Heart right ventricle (tissue), 16 donors: Measurements from ENCODE around the gene KLHDC7B. TPM values are rescaled to one million over a fixed set of nuclear protein-coding genes. Genes with fewer than 3 reads are reported as not detected.

Source experiments
- ATAC-seq, 8 donors: fragments of 200-7000 bp; cut with Tn5 transposase; one replicate each; pipeline ENCODE4 v1.9.1; 2020; ENCODE audit warnings: mild to moderate bottlenecking in 8 of 8, moderate library complexity in 8 of 8, moderate number of reproducible peaks in 1 of 8
- DNase-seq, 2 donors: peaks; one replicate each; pipeline ENCODE4 v3.0.0-alpha.2; 2020
- H3K27ac ChIP-seq, 10 donors: fragments of 200-600 bp; sonication (generic) in 2 of 10; one replicate each; pipeline versions ENCODE4 v1.5.0 to v1.8.0; 2020 to 2022; ENCODE audit warnings: mild to moderate bottlenecking in 3 of 10
- H3K27me3 ChIP-seq, 7 donors: fragments of 200-600 bp; one replicate each; pipeline ENCODE4 v1.8.0; 2021 to 2022; ENCODE audit warnings: mild to moderate bottlenecking in 2 of 7
- H3K36me3 ChIP-seq, 9 donors: fragments of 200-600 bp; sonication (generic) in 1 of 9; one replicate each; pipeline versions ENCODE4 v1.5.0 to v1.8.0; 2020 to 2022; ENCODE audit warnings: mild to moderate bottlenecking in 2 of 9
- H3K4me1 ChIP-seq, 9 donors: fragments of 200-600 bp; sonication (generic) in 1 of 9; one replicate each; pipeline versions ENCODE4 v1.5.0 to v1.8.0; 2020 to 2022; ENCODE audit warnings: mild to moderate bottlenecking in 4 of 9
- H3K4me3 ChIP-seq, 10 donors: fragments of 200-600 bp; sonication (generic) in 2 of 10; one replicate each; pipeline versions ENCODE4 v1.5.0 to v1.8.0; 2020 to 2022; ENCODE audit warnings: mild to moderate bottlenecking in 7 of 10, moderate library complexity in 2 of 10
- H3K9me3 ChIP-seq, 11 donors: fragments of 200-600 bp in 10 of 11; sonication (generic) in 2 of 11; one replicate each; pipeline versions ENCODE4 v1.5.0 to v1.8.0; 2013 to 2022; ENCODE audit warnings: mild to moderate bottlenecking in 2 of 11, control low read depth in 1 of 11, moderate library complexity in 1 of 11
- CTCF ChIP-seq, 9 donors: fragments of 200-600 bp; sonication (generic) in 2 of 9; IDR thresholded peaks; one replicate each; pipeline versions ENCODE4 v1.5.0 to v1.8.0; 2021 to 2022; ENCODE audit warnings: antibody characterized with exemption in 9 of 9, mild to moderate bottlenecking in 5 of 9, moderate library complexity in 1 of 9
- WGBS, 2 donors: extraction: QIAGEN DNeasy Blood & Tissue Kit; methylation state at CpG; one replicate each; pipeline ENCODE4 v1.1.7; 2013; ENCODE audit warnings: inconsistent platforms in 1 of 2; 5-methylcytosine and 5-hydroxymethylcytosine counted together
- intact Hi-C, 10 donors: fragments of 100-400 bp; cut with DNase I; formaldehyde crosslinking; loops; one replicate each; pipeline versions ENCODE4 v1.11.1 to v1.14.2; 2022
- polyA plus RNA-seq, 2 donors: library from polyadenylated mRNA; stranded (reverse); fragments of 200-250 nt; gene quantifications; one replicate each; pipeline ENCODE4 v1.2.3, GENCODE V29; 2013
- total RNA-seq, 10 donors: library from RNA; stranded (reverse); fragmentation: NEBNext Ultra II Directional in 3 of 10; extraction: Animal tissue kit (Norgen Biotek cat#: 25700) in 3 of 10; gene quantifications; one replicate each; pipeline versions ENCODE4 v1.2.1 to v1.2.4, GENCODE V29; 2021 to 2023
- donor health status: Arrhythmogenic right ventricular cardiomyopathy.
- donor health status: ischemic (EF 13 %, LVEDD 7.1; RV severe dilation, severe dysfunction).
- donor health status: healthy with polysubstance abuse.
- donor health status: DM: no; HTN: yes; CAD: no.
- donor health status: DM: no; HTN: no; CAD: no.
- donor health status: ischemic (EF 25% LVEDD 6.9; RV normal size, moderate dysfunction).
- donor health status: ischemic (EF 25% LVEDD 5.7; RV mildly dilated, moderate dysfunction).
- donor health status: healthy.
- donor health status: DM: yes; HTN: yes; CAD: no.
- donor health status: Ischemic cardiomyopathy.
- donor health status: ischemic (EF 35%, LVEDD 5.7; RV mildly dilated, moderate dysfunction).
- donor health status: nonischemic (EF 11% LVEDD 7.7; RV severe dilation, severe dysfunction).
- donor health status: DM: yes; HTN: yes; CAD: no.
- donor health status: PGD.
- donor health status: ischemic (EF 29% LVEDD 5.4; RV normal size, mild dysfunction).
- donor health status: nonischemic (EF 23%, LVEDD 6.1; RV moderate dilation, normal function).

Gene KLHDC7B
- total and polyA plus RNA-seq, 12 donors, result 0.10 to 1.3 (median 0.13) TPM; not detected in 7

- no peak overlapping the region for H3K27ac ChIP-seq
- no peak for DNase-seq
- 84 to 85% methylated on average over 5 of the region's 5 CpGs for WGBS, 2 donors
- H3K4me1 ChIP-seq, result peaks cover 0 to 18% (median 15%) of the 10 kb centered on the region in 9 donors
- H3K27me3 ChIP-seq, result no peaks in the 10 kb centered on the region
- H3K9me3 ChIP-seq, result no peaks in the 10 kb centered on the region
- no peak overlapping the region for H3K4me3 ChIP-seq
- ATAC-seq, result no peak
- intact Hi-C loops, result no loop called here
- no peak for TF ChIP-seq CTCF (IDR thresholded peaks at IDR 0.05)
- H3K36me3 ChIP-seq, result no peaks in the 10 kb centered on the region
These were observed 40.7 kb downstream of the KLHDC7B start for GRCh38 chr22:50586416-50586815.

GRCh38 chr22:50587407-50587806, 41.7 kb downstream of the KLHDC7B start:
- intact Hi-C loops, result no loop called here
- Histone ChIP-seq H3K9me3 (no peaks in the 10 kb centered on the region), H3K4me1 (peaks cover 0 to 10% (median 8%) of the 10 kb centered on the region in 9 donors), H3K4me3 (no peak overlapping the region), H3K36me3 (no peaks in the 10 kb centered on the region), H3K27me3 (no peaks in the 10 kb centered on the region), H3K27ac (no peak overlapping the region)
- no peak for ATAC-seq
- no peak for TF ChIP-seq CTCF (IDR thresholded peaks at IDR 0.05)
- WGBS, 2 donors, result 83 to 90% methylated on average over 5 of the region's 5 CpGs
- DNase-seq, result no peak

- H3K27me3 ChIP-seq, result peaks cover 0 to 26% (median 15%) of the 10 kb centered on the region in 7 donors
- ATAC-seq (no peak), DNase-seq (no peak)
- no peak overlapping the region for H3K4me3 ChIP-seq
- H3K9me3 ChIP-seq, result no peaks in the 10 kb centered on the region
- intact Hi-C loops, result no loop called here
- TF ChIP-seq CTCF (IDR thresholded peaks at IDR 0.05), result no peak
- peaks cover 0 to 3% (median 0%) of the 10 kb centered on the region in 9 donors for H3K36me3 ChIP-seq
- peaks cover 0 to 4% (median 4%) of the 10 kb centered on the region in 9 donors for H3K4me1 ChIP-seq
- H3K27ac ChIP-seq, result no peak overlapping the region
- 89 to 93% methylated on average over 3 of the region's 3 CpGs for WGBS, 2 donors
These were observed 49.5 kb downstream of the KLHDC7B start for GRCh38 chr22:50595189-50595588.

- no peak for ATAC-seq
- H3K27ac ChIP-seq, result no peak overlapping the region
- no peaks in the 10 kb centered on the region for H3K9me3 ChIP-seq
- no peak overlapping the region for H3K4me3 ChIP-seq
- peaks cover 0 to 3% (median 0%) of the 10 kb centered on the region in 9 donors for H3K36me3 ChIP-seq
- peaks cover 0 to 9% (median 5%) of the 10 kb centered on the region in 9 donors for H3K4me1 ChIP-seq
- no peak for DNase-seq
- intact Hi-C loops, result no loop called here
- no peak for TF ChIP-seq CTCF (IDR thresholded peaks at IDR 0.05)
- WGBS, 2 donors, result 86 to 94% methylated on average over 5 of the region's 5 CpGs
- H3K27me3 ChIP-seq, result peaks cover 5 to 44% (median 30%) of the 10 kb centered on the region in 7 donors
These were observed 51.4 kb downstream of the KLHDC7B start for GRCh38 chr22:50597097-50597496.
